ENCODE data around the gene CGB2.
"Not testable (repeated sequence)": the region's sequence is repeated elsewhere in the genome, so short reads cannot be mapped to it uniquely, and the experiment has no call there.

The CGB2 gene

GRCh38 chr19:49070416-49070815, 38.7 kb downstream of the CGB2 start:
- no peak for DNase-seq

- no peak for DNase-seq
Observed at GRCh38 chr19:49071860-49072547, 40.3 kb downstream of the CGB2 start.

GRCh38 chr19:49073514-49074378, 42.1 kb downstream of the CGB2 start:
- no peak for DNase-seq

- not testable (repeated sequence) for DNase-seq
Observed at GRCh38 chr19:49074869-49075268, 43.2 kb downstream of the CGB2 start.

- DNase-seq, result no peak
Observed at GRCh38 chr19:49080392-49080791, 48.7 kb downstream of the CGB2 start.

GRCh38 chr19:49081273-49081672, 49.6 kb downstream of the CGB2 start:
- DNase-seq, result no peak
